GM12878 (cell line): ENCODE results near the gene MICAL3. TPM values are rescaled to one million over a fixed set of nuclear protein-coding genes. Genes with fewer than 3 reads are reported as not detected.

Experiments
- ATAC-seq: fragments of 200-7000 bp; cut with Tn5 transposase; 3 replicates; pipeline ENCODE4 v1.9.1; 2020; ENCODE audit warnings: mild to moderate bottlenecking, moderate library complexity
- BruUV-seq: library from RNA; stranded (reverse); fragments of 400-500 nt; replicated peaks from 2 replicates; lab custom pipeline; 2021; lab: Mats Ljungman, UMichigan
- CTCF ChIA-PET: fragments of 300-600 bp; sonication (Branson Sonifier 250); formaldehyde crosslinking; extraction: SDS; loops from one replicate; lab custom pipeline; 2021; ENCODE audit warnings: inconsistent platforms; lab: Yijun Ruan, JAX
- POLR2A ChIA-PET: fragments of 350-600 bp; formaldehyde crosslinking; extraction: SDS; loops from one replicate; lab custom pipeline; 2021; ENCODE audit warnings: inconsistent platforms; lab: Charles Lee
- RAD21 ChIA-PET: fragments of 300-600 bp; sonication (Branson Sonifier 250); formaldehyde crosslinking; loops from one replicate; lab custom pipeline; 2023; ENCODE audit warnings: antibody characterized with exemption; ENCODE audit not compliant: unreplicated experiment; lab: Charles Lee
- SMC1A ChIA-PET: fragments of 300-600 bp; sonication (Branson Sonifier 250); formaldehyde crosslinking; loops from one replicate; lab custom pipeline; 2023; ENCODE audit not compliant: unreplicated experiment, uncharacterized antibody; lab: Charles Lee
- DNase-seq: peaks from one replicate; pipeline ENCODE4 v3.0.0-alpha.2; 2011; ENCODE audit warnings: low read depth, low spot score
- FAIRE-seq: peaks from 3 replicates; lab custom pipeline; 2011; peaks lifted over from hg19 to GRCh38; lab: Jason Lieb, UNC
- H2AFZ ChIP-seq: 2 replicates; pipeline ENCODE4 v1.6.0; 2011; ENCODE audit warnings: low read depth, low read length, control low read depth; ENCODE audit not compliant: control insufficient read depth
- H3K27ac ChIP-seq: 2 replicates; pipeline ENCODE4 v1.5.1; 2011; ENCODE audit warnings: control low read depth; ENCODE audit not compliant: control insufficient read depth, insufficient read depth
- H3K27me3 ChIP-seq, 2 experiments: replicated peaks in 1 of 2; 2 replicates each; pipeline versions ENCODE4 v1.6.0 to v1.6.1; 2011; ENCODE audit warnings: low read length in 1 of 2; ENCODE audit not compliant: control insufficient read depth in 2 of 2, insufficient read depth in 2 of 2
- H3K36me3 ChIP-seq, 2 experiments: 2 replicates each; pipeline ENCODE4 v1.5.1; 2011; ENCODE audit warnings: low read length in 1 of 2; ENCODE audit not compliant: control insufficient read depth in 2 of 2, insufficient read depth in 2 of 2
- H3K4me1 ChIP-seq: 2 replicates; pipeline ENCODE4 v1.6.1; 2011; ENCODE audit warnings: mild to moderate bottlenecking, low read length, moderate library complexity, mixed read lengths; ENCODE audit not compliant: control insufficient read depth, insufficient read depth
- H3K4me2 ChIP-seq: 2 replicates; pipeline ENCODE4 v1.6.0; 2011; ENCODE audit warnings: control low read depth; ENCODE audit not compliant: control insufficient read depth, insufficient read depth
- H3K4me3 ChIP-seq: fragments of 200-600 bp; sonication (generic); 2 replicates; pipeline ENCODE4 v1.5.1; 2016
- H3K79me2 ChIP-seq: 2 replicates; pipeline ENCODE4 v1.6.0; 2011; ENCODE audit warnings: low read length; ENCODE audit not compliant: control insufficient read depth, insufficient read depth
- H3K9ac ChIP-seq: 2 replicates; pipeline ENCODE4 v1.8.0; 2011; ENCODE audit warnings: low read length, control low read depth, mixed read lengths; ENCODE audit not compliant: control insufficient read depth, insufficient read depth
- H3K9me3 ChIP-seq: replicated peaks from 3 replicates; pipeline ENCODE4 v1.5.1; 2011; ENCODE audit warnings: mild to moderate bottlenecking, low read length; ENCODE audit not compliant: control insufficient read depth, insufficient read depth
- H4K20me1 ChIP-seq: 2 replicates; pipeline ENCODE4 v1.6.0; 2011; ENCODE audit not compliant: control insufficient read depth, insufficient read depth
- BCL3 ChIP-seq: IDR thresholded peaks from 2 replicates; pipeline ENCODE4 v1.6.1; 2011; ENCODE audit warnings: borderline replicate concordance, low read depth, mild to moderate bottlenecking, moderate library complexity, low read length; ENCODE audit not compliant: insufficient read depth, poor library complexity, severe bottlenecking
- BCLAF1 ChIP-seq: fragments of 450-650 bp; IDR thresholded peaks from 2 replicates; pipeline ENCODE4 v1.6.1; 2017; ENCODE audit warnings: antibody characterized with exemption, mild to moderate bottlenecking, moderate library complexity
- EED ChIP-seq: sonication (generic); IDR thresholded peaks from 2 replicates; pipeline ENCODE4 v1.6.1; 2016; ENCODE audit warnings: antibody characterized with exemption, low read depth
- EP300 ChIP-seq, 2 experiments: fragments of 150-350 bp in 1 of 2; IDR thresholded peaks; 2 replicates each; pipeline ENCODE4 v1.6.1; 2011 to 2012; ENCODE audit warnings: low read depth in 2 of 2, low read length in 2 of 2, borderline replicate concordance in 1 of 2, improper control_type of control experiment in 1 of 2, inconsistent platforms in 1 of 2; ENCODE audit not compliant: control insufficient read depth in 1 of 2
- FOXK2 ChIP-seq: fragments of 450-650 bp; IDR thresholded peaks from 2 replicates; pipeline ENCODE4 v1.6.1; 2017; ENCODE audit warnings: mild to moderate bottlenecking, moderate library complexity
- GABPA ChIP-seq: IDR thresholded peaks from 2 replicates; pipeline ENCODE4 v1.6.1; 2014; ENCODE audit warnings: antibody characterized with exemption, low read depth, mild to moderate bottlenecking, inconsistent platforms
- IKZF2 ChIP-seq, 2 experiments: fragments of 450-650 bp; IDR thresholded peaks; 2 replicates each; pipeline ENCODE4 v1.6.1; 2017; ENCODE audit warnings: mild to moderate bottlenecking in 2 of 2, moderate library complexity in 2 of 2
- MXI1 ChIP-seq: fragments of 150-350 bp; IDR thresholded peaks from 2 replicates; pipeline ENCODE4 v1.6.1; 2011; ENCODE audit warnings: low read depth, mild to moderate bottlenecking, inconsistent platforms, low read length, improper control_type of control experiment
- PML ChIP-seq: IDR thresholded peaks from 2 replicates; pipeline ENCODE4 v1.6.1; 2012; ENCODE audit warnings: low read length, inconsistent platforms
- ZBTB40 ChIP-seq: fragments of 450-650 bp; IDR thresholded peaks from 2 replicates; pipeline ENCODE4 v1.6.1; 2016; ENCODE audit warnings: mild to moderate bottlenecking, moderate library complexity, borderline replicate concordance
- ZNF217 ChIP-seq: fragments of 450-650 bp; IDR thresholded peaks from 2 replicates; pipeline ENCODE4 v1.6.1; 2017; ENCODE audit warnings: antibody characterized with exemption, mild to moderate bottlenecking
- WGBS: methylation state at CpG from one replicate; pipeline ENCODE4 v1.1.6; 2016; ENCODE audit warnings: low lambda C conversion rate; ENCODE audit not compliant: insufficient replicate concordance, insufficient coverage; ENCODE audit errors: missing lambda C conversion rate; 5-methylcytosine and 5-hydroxymethylcytosine counted together
- in situ Hi-C: fragments of 300-500 bp; cut with MboI; formaldehyde crosslinking; loops from 9 replicates; pipeline ENCODE4 v1.14.3; 2018; ENCODE audit warnings: mixed read lengths
- intact Hi-C: fragments of 100-400 bp; cut with micrococcal nuclease; formaldehyde crosslinking; loops from one replicate; pipeline ENCODE4 v1.14.2; 2022; ENCODE audit not compliant: unreplicated experiment
- polyA plus RNA-seq, 11 experiments: library from polyadenylated mRNA; depleted of rRNA in 4 of 11; unstranded in 6 of 11; stranded (reverse) in 5 of 11; fragments of >200 nt; fragmentation: Nextera tagmentation in 4 of 11; fragmentation: Illumina TruSeq in 1 of 11; extraction: Ambion mirVana in 4 of 11; extraction: Trizol in 1 of 11; gene quantifications; 1 replicate in 1 of 11; 2 replicates in 10 of 11; pipeline versions ENCODE4 v1.2.1 to v1.2.3, GENCODE V29; 2011 to 2016; ENCODE audit warnings: inconsistent platforms in 2 of 11, missing spikeins in 2 of 11, low read depth in 1 of 11
- total RNA-seq, 4 experiments: library from RNA; depleted of rRNA in 3 of 4; stranded (reverse); fragments of >200 nt in 3 of 4; fragmentation: Illumina TruSeq in 1 of 4; extraction: Trizol in 1 of 4; gene quantifications; 2 replicates each; pipeline versions ENCODE4 v1.2.1 to v1.2.3, GENCODE V29; 2013 to 2021

The MICAL3 gene
- total and polyA plus RNA-seq, 10 of the 15 experiments (the other 5 are each of a cell fraction or from before 2014, with no cell fraction given), result 2.6 to 92.2 (median 24.0) TPM

- Histone ChIP-seq H2AFZ (no peak overlapping the region), H3K36me3 (peaks cover 17 to 31% of the 10 kb centered on the region in 2 experiments), H3K9ac (no peak overlapping the region), H3K9me3 (peaks cover 1% of the 10 kb centered on the region; the same call in 1 of the 3 replicates)
- POLR2A ChIA-PET, result no interaction called here
- no peak for TF ChIP-seq EED
- no peak for TF ChIP-seq ZBTB40
- TF ChIP-seq IKZF2 (IDR thresholded peaks at IDR 0.05), result no peak
- TF ChIP-seq BCL3, result no peak
- no peak for TF ChIP-seq PML
- TF ChIP-seq FOXK2, result no peak
- TF ChIP-seq EP300 (IDR thresholded peaks at IDR 0.05; ENCODE audit: borderline replicate concordance in 1 of 2, control insufficient read depth in 1 of 2, low read depth in 2 of 2, low read length in 2 of 2), result no peak
- TF ChIP-seq ZNF217, result no peak
- TF ChIP-seq MXI1, result no peak
- no peak for TF ChIP-seq GABPA
- TF ChIP-seq BCLAF1, result no peak
- TF ChIP-seq, all 136 proteins: peak for 0
- no peaks in the 10 kb centered on the region for H3K27me3 ChIP-seq
- no peak overlapping the region for H3K4me3 ChIP-seq
- H3K79me2 ChIP-seq, result no peaks in the 10 kb centered on the region
- H4K20me1 ChIP-seq, result no peaks in the 10 kb centered on the region
- DNase-seq, result no peak
- H3K4me1 ChIP-seq, result no peaks in the 10 kb centered on the region
- SMC1A ChIA-PET, result interaction anchor here (0.9 kb wide), 1 partner anchor 203 kb away, joined by 3 read pairs; no protein-coding TSS in a partner anchor
- no peak for FAIRE-seq
- intact Hi-C loops, result no loop called here
- no peak overlapping the region for H3K27ac ChIP-seq
- 63% methylated on average over 10 of the region's 10 CpGs for WGBS
- in situ Hi-C loops, result no loop called here
- RAD21 ChIA-PET, result no interaction called here
- no peak overlapping the region for H3K4me2 ChIP-seq
- BruUV-seq, result no TSS peak
- CTCF ChIA-PET, result interaction anchor here (1.2 kb wide), 1 partner anchor 203 kb away, joined by 6 read pairs; no protein-coding TSS in a partner anchor
- no peak for ATAC-seq
Measured at GRCh38 chr22:17873804-17874203, 150.6 kb downstream of the MICAL3 start.
